Epithelial cell of proximal tubule (primary cell): Measurements from ENCODE around the gene SUSD1. TPM values are rescaled to one million over a fixed set of nuclear protein-coding genes. Genes with fewer than 3 reads are reported as not detected.

Experiments used
- DNase-seq: peaks from one replicate; pipeline ENCODE4 v3.0.0-alpha.2; 2011; ENCODE audit warnings: low read depth
- H3K4me3 ChIP-seq: 2 replicates; pipeline ENCODE4 v1.5.1; 2011; ENCODE audit warnings: low read depth, mild to moderate bottlenecking, low read length
- total RNA-seq: library from RNA; depleted of rRNA; stranded (reverse); fragments of >200 nt; gene quantifications from 2 replicates; pipeline ENCODE4 v1.2.3, GENCODE V29; 2015
- TF ChIP-seq, protein P1 (sequence below): conservative IDR thresholded peaks from 2 replicates; pipeline ENCODE4 v1.5.1; 2012; ENCODE audit warnings: low read depth, mild to moderate bottlenecking, low read length

SUSD1 gene
- total RNA-seq, 1 donor from 2014 or later: 37.4 TPM

- DNase-seq: peak; percentile 94
- H3K4me3 ChIP-seq: no peak overlapping the region
- TF ChIP-seq, protein P1, sequence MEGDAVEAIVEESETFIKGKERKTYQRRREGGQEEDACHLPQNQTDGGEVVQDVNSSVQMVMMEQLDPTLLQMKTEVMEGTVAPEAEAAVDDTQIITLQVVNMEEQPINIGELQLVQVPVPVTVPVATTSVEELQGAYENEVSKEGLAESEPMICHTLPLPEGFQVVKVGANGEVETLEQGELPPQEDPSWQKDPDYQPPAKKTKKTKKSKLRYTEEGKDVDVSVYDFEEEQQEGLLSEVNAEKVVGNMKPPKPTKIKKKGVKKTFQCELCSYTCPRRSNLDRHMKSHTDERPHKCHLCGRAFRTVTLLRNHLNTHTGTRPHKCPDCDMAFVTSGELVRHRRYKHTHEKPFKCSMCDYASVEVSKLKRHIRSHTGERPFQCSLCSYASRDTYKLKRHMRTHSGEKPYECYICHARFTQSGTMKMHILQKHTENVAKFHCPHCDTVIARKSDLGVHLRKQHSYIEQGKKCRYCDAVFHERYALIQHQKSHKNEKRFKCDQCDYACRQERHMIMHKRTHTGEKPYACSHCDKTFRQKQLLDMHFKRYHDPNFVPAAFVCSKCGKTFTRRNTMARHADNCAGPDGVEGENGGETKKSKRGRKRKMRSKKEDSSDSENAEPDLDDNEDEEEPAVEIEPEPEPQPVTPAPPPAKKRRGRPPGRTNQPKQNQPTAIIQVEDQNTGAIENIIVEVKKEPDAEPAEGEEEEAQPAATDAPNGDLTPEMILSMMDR: peak; percentile 6
Measured at GRCh38 chr9:112061152-112061740, 113.9 kb downstream of the SUSD1 start.

DNA sequence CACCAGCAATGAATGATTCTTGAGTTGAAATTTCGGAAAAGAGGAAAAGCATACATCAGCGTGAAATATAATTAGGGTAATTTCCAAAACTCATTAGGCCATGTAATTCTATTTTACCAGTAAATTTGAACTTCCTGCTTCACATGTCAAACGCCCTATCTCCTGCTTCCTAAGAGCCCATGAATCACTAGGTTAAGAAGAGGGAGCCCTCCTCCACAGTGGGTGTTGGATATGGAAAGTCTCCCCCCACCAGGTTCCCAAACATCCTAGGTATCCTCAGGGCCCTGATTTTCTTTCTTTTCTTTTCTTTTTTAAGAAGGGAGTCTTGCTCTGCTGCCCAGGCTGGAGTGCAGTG, 115.2 kb downstream of the SUSD1 start:
- DNase-seq: no peak
- H3K4me3 ChIP-seq: no peak overlapping the region
- TF ChIP-seq, protein P1: no peak

- TF ChIP-seq, protein P1: no peak
- no peak overlapping the region for H3K4me3 ChIP-seq
- DNase-seq: peak; percentile 100
Measured at GRCh38 chr9:112059145-112059965, 115.7 kb downstream of the SUSD1 start.

DNA sequence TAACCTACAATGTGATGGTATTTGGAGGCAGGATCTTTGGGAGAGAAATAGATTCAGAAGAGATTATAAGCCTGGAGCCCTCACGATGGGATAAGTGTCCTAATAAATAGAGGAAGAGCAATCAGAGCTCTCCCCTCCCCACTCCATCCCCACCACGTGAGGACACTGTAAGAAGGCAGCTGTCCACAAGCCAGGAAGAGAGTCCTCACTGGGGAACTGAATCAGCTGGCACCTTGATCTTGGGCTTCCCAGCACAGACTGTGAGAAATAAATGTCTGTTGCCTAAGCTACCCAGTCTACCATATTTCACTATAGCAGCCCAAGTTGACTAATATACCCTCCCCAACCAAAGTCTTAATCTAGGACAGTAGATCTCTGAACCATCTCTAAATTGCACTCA, 118.1 kb downstream of the SUSD1 start:
- DNase-seq: no peak
- TF ChIP-seq, protein P1: no peak
- no peak overlapping the region for H3K4me3 ChIP-seq

DNA sequence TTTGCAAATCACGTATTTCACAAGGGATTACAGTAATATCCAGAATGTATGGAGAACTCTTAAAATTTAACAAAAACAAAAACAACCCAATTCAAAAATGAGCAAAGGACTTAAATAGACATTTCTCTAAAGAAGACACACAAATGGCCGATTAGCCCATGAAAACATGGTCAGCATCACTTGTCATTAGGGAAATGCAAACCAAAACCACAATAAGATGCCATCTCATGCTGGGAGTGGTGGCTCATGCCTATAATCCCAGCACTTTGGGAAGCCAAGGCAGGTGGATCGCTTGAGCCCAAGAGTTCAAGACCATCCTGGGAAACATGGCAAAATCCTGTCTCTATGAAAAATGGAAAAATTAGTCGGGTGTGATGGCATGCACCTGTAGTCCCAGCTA, 120.2 kb downstream of the SUSD1 start:
- TF ChIP-seq, protein P1: no peak
- no peak for DNase-seq

GRCh38 chr9:112051812-112052211, 123.3 kb downstream of the SUSD1 start:
- DNase-seq: no peak
- no peak overlapping the region for H3K4me3 ChIP-seq
- TF ChIP-seq, protein P1: no peak

More for the DNA sequence above, 120.2 kb downstream of the SUSD1 start:
- no peak overlapping the region for H3K4me3 ChIP-seq
